ENCODE measurements around the gene TLR6. TPM values are rescaled to one million over a fixed set of nuclear protein-coding genes. Genes with fewer than 3 reads are reported as not detected.

TLR6 gene
- polyA plus RNA-seq, 1 of the 3 experiments (the other 2 are of a cell fraction): 0.10 TPM

- H4K20me1 ChIP-seq (ENCODE audit: insufficient read depth): no peaks in the 10 kb centered on the region
- no peaks in the 10 kb centered on the region for H3F3A ChIP-seq (replicated peaks; ENCODE audit: insufficient read depth)
- no peak overlapping the region for H3K27ac ChIP-seq (ENCODE audit: low read depth in 2 of 2, low read length in 1 of 2)
- WGBS (ENCODE audit: low lambda C conversion rate): 68% methylated on average over 2 of the region's 2 CpGs
- H3K79me2 ChIP-seq (ENCODE audit: insufficient read depth): no peaks in the 10 kb centered on the region
- no peak overlapping the region for H3K9ac ChIP-seq
- no peak overlapping the region for H3K4me2 ChIP-seq
- no peak overlapping the region for H2AFZ ChIP-seq (ENCODE audit: low read depth)
- CTCF ChIA-PET: interaction anchor here (0.9 kb wide), 1 partner anchor 18 kb away, joined by 3 read pairs; the partner anchor contains the start of gene TLR10
- H3K27me3 ChIP-seq (ENCODE audit: insufficient read depth): no peaks in the 10 kb centered on the region; the same call in 1 of the 2 replicates
- H3K36me3 ChIP-seq (replicated peaks in 1 of 2; ENCODE audit: control insufficient read depth in 1 of 2, insufficient read depth in 2 of 2, low read length in 1 of 2): no peaks in the 10 kb centered on the region
- no peak for TF ChIP-seq CHD2 (IDR thresholded peaks at IDR 0.05; ENCODE audit: low read length, partially characterized antibody)
- TF ChIP-seq NFIC (IDR thresholded peaks at IDR 0.05; ENCODE audit: borderline replicate concordance): no peak
- no peak for TF ChIP-seq MEF2A (IDR thresholded peaks at IDR 0.05; ENCODE audit: borderline replicate concordance, low read depth)
- no peak for TF ChIP-seq TCF12 (IDR thresholded peaks at IDR 0.05)
- TF ChIP-seq SIN3A (IDR thresholded peaks at IDR 0.05; ENCODE audit: borderline replicate concordance, low read depth, low read length): no peak
- no peak for TF ChIP-seq FOXM1 (IDR thresholded peaks at IDR 0.05; ENCODE audit: low read depth)
- TF ChIP-seq MAX (IDR thresholded peaks at IDR 0.05; ENCODE audit: low read depth): no peak
- TF ChIP-seq EP300 (IDR thresholded peaks at IDR 0.05; ENCODE audit: borderline replicate concordance in 1 of 2, low read depth in 1 of 2, low read length in 1 of 2): no peak
- TF ChIP-seq CTCF (IDR thresholded peaks at IDR 0.05): no peak
- no peak for TF ChIP-seq GABPA (IDR thresholded peaks at IDR 0.05; ENCODE audit: low read depth)
- TF ChIP-seq PBX3 (IDR thresholded peaks at IDR 0.05): no peak
- TF ChIP-seq RCOR1 (IDR thresholded peaks at IDR 0.05; ENCODE audit: low read length): no peak
- no peak for TF ChIP-seq IRF3 (IDR thresholded peaks at IDR 0.05; ENCODE audit: low read depth, low read length)
- no peak for TF ChIP-seq JUND (IDR thresholded peaks at IDR 0.05)
- TF ChIP-seq EZH2phosphoT487 (IDR thresholded peaks at IDR 0.05; ENCODE audit: borderline replicate concordance, low read depth): no peak
- no peak for TF ChIP-seq TAF1 (IDR thresholded peaks at IDR 0.05; ENCODE audit: borderline replicate concordance, low read depth, low read length)
- no peaks in the 10 kb centered on the region for H3K9me3 ChIP-seq
- no peak overlapping the region for H3K4me3 ChIP-seq (ENCODE audit: low read depth in 2 of 2, low read length in 1 of 2)
- H3K9me2 ChIP-seq: no peaks in the 10 kb centered on the region
- POLR2A ChIA-PET: no interaction called here
- no peaks in the 10 kb centered on the region; a peak in 1 of 4 replicates for H3K4me1 ChIP-seq (ENCODE audit: control insufficient read depth in 1 of 2, insufficient read depth in 2 of 2, low read depth in 1 of 2, low read length in 1 of 2)
- DNase-seq: no peak
Measured at GRCh38 chr4:38800366-38800765, 56.3 kb downstream of the TLR6 start.

Data from SK-N-SH (cell line).